B cell (primary cell): ENCODE data around the gene GALK1. TPM values are rescaled to one million over a fixed set of nuclear protein-coding genes. Genes with fewer than 3 reads are reported as not detected.

Experiments
- ATAC-seq: fragments of 200-7000 bp; cut with Tn5 transposase; one replicate; pipeline ENCODE4 v1.10.0; 2021; ENCODE audit warnings: low read depth, mild to moderate bottlenecking, moderate number of reproducible peaks, moderate library complexity
- CTCF ChIA-PET: fragments of 350-600 bp; sonication (Branson Sonifier 250); formaldehyde crosslinking; loops from one replicate; lab custom pipeline; 2021; ENCODE audit warnings: antibody characterized with exemption, inconsistent platforms; lab: Charles Lee
- POLR2A ChIA-PET: fragments of 350-600 bp; sonication (Branson Sonifier 250); formaldehyde crosslinking; loops from one replicate; lab custom pipeline; 2021; ENCODE audit warnings: antibody characterized with exemption; lab: Charles Lee
- DNase-seq: peaks from one replicate; pipeline ENCODE4 v3.0.0; 2013
- H2AFZ ChIP-seq: 2 replicates; pipeline ENCODE4 v1.6.1; 2012; ENCODE audit warnings: mild to moderate bottlenecking, low read depth, low read length; ENCODE audit not compliant: insufficient read depth, poor library complexity, severe bottlenecking
- H3K27ac ChIP-seq, 2 donors: 1 replicate in 1 of 2; 2 replicates in 1 of 2; pipeline ENCODE4 v1.5.1; 2012 to 2013; ENCODE audit warnings: low read length in 2 of 2, mild to moderate bottlenecking in 2 of 2, moderate library complexity in 1 of 2
- H3K27me3 ChIP-seq, 4 experiments: fragments of 200-600 bp in 1 of 4; sonication (generic) in 1 of 4; replicated peaks in 1 of 4; 1 replicate in 2 of 4; 2 replicates in 2 of 4; pipeline versions ENCODE4 v1.6.1 to v1.7.0; 2013 to 2016; ENCODE audit warnings: low read length in 3 of 4, mild to moderate bottlenecking in 2 of 4, mixed read lengths in 1 of 4, moderate library complexity in 1 of 4; ENCODE audit not compliant: insufficient read depth in 4 of 4, control insufficient read depth in 3 of 4; ENCODE audit errors: control extremely low read depth in 1 of 4
- H3K36me3 ChIP-seq, 2 experiments: replicated peaks in 1 of 2; 1 replicate in 1 of 2; 2 replicates in 1 of 2; pipeline versions ENCODE4 v1.6.1 to v1.7.1; 2013; ENCODE audit warnings: low read length in 1 of 2; ENCODE audit not compliant: insufficient read depth in 2 of 2, control insufficient read depth in 1 of 2; ENCODE audit errors: control extremely low read depth in 1 of 2, extremely low read depth in 1 of 2
- H3K4me1 ChIP-seq, 2 donors: fragments of 200-600 bp in 1 of 2; sonication (generic) in 1 of 2; 1 replicate in 1 of 2; 2 replicates in 1 of 2; pipeline versions ENCODE4 v1.5.1 to v1.6.1; 2013 to 2017; ENCODE audit warnings: low read length in 2 of 2; ENCODE audit not compliant: control insufficient read depth in 2 of 2, insufficient read depth in 2 of 2
- H3K4me2 ChIP-seq: replicated peaks from 2 replicates; pipeline ENCODE3; 2012; ENCODE audit warnings: mild to moderate bottlenecking, low read depth, low read length; ENCODE audit not compliant: poor library complexity, severe bottlenecking
- H3K4me3 ChIP-seq, 5 experiments: fragments of 200-600 bp in 1 of 5; sonication (generic) in 1 of 5; 1 replicate in 3 of 5; 2 replicates in 2 of 5; pipeline versions ENCODE4 v1.5.1 to v1.7.0; 2011 to 2016; ENCODE audit warnings: low read length in 4 of 5, mild to moderate bottlenecking in 4 of 5, low read depth in 2 of 5, control low read depth in 1 of 5, moderate library complexity in 1 of 5; ENCODE audit not compliant: insufficient read depth in 1 of 5; ENCODE audit errors: control extremely low read depth in 1 of 5, extremely low read depth in 1 of 5
- H3K79me2 ChIP-seq: fragments of 200-600 bp; sonication (generic); one replicate; pipeline ENCODE4 v1.6.0; 2016; ENCODE audit warnings: low read length; ENCODE audit not compliant: control insufficient read depth, insufficient read depth
- H3K9ac ChIP-seq: fragments of 200-600 bp; sonication (generic); 2 replicates; pipeline ENCODE4 v1.6.1; 2017; ENCODE audit warnings: mild to moderate bottlenecking, low read length, moderate library complexity
- H3K9me3 ChIP-seq, 3 donors: one replicate each; pipeline versions ENCODE4 v1.6.1 to v1.7.1; 2013; ENCODE audit warnings: low read length in 2 of 3; ENCODE audit not compliant: control insufficient read depth in 2 of 3, insufficient read depth in 1 of 3; ENCODE audit errors: control extremely low read depth in 1 of 3
- H4K20me1 ChIP-seq: 2 replicates; pipeline ENCODE4 v1.6.0; 2012; ENCODE audit warnings: mild to moderate bottlenecking, low read length; ENCODE audit not compliant: insufficient read depth, control insufficient read depth, poor library complexity, severe bottlenecking
- H3K27ac Mint-ChIP-seq: one replicate; pipeline ENCODE4 v1.8.0; 2021; ENCODE audit warnings: mixed read lengths
- H3K27me3 Mint-ChIP-seq: one replicate; pipeline ENCODE4 v1.8.0; 2021; ENCODE audit warnings: mixed read lengths
- H3K4me1 Mint-ChIP-seq: one replicate; pipeline ENCODE4 v1.8.0; 2021; ENCODE audit warnings: mixed read lengths
- H3K4me3 Mint-ChIP-seq: one replicate; pipeline ENCODE4 v1.8.0; 2021; ENCODE audit warnings: mixed read lengths
- H3K9me3 Mint-ChIP-seq: one replicate; pipeline ENCODE4 v1.8.0; 2022; ENCODE audit warnings: mixed read lengths; ENCODE audit not compliant: insufficient read depth
- CTCF ChIP-seq: fragments of 200-600 bp; IDR thresholded peaks from one replicate; pipeline ENCODE4 v1.8.0; 2022; ENCODE audit warnings: antibody characterized with exemption, mild to moderate bottlenecking
- EZH2 ChIP-seq: IDR thresholded peaks from 2 replicates; pipeline ENCODE4 v1.6.1; 2012; ENCODE audit warnings: borderline replicate concordance, low read depth, mild to moderate bottlenecking, moderate library complexity, low read length; ENCODE audit not compliant: insufficient read depth, poor library complexity, severe bottlenecking
- WGBS: methylation state at CpG from one replicate; pipeline ENCODE4 v1.1.5; 2013; ENCODE audit warnings: missing lambda C conversion rate; ENCODE audit not compliant: insufficient coverage; 5-methylcytosine and 5-hydroxymethylcytosine counted together
- intact Hi-C: fragments of 100-400 bp; cut with micrococcal nuclease; formaldehyde crosslinking; loops from one replicate; pipeline ENCODE4 v1.10.0; 2022
- polyA plus RNA-seq: library from polyadenylated mRNA; depleted of rRNA; stranded (reverse); fragments of >200 nt; gene quantifications from 2 replicates; pipeline ENCODE4 v1.2.3, GENCODE V29; 2012
- total RNA-seq, 2 donors: library from RNA; stranded (reverse); fragments of 120-200 nt in 1 of 2; gene quantifications; 1 replicate in 1 of 2; 2 replicates in 1 of 2; pipeline versions ENCODE4 v1.2.3 to v1.2.4, GENCODE V29; 2013 to 2022

The GALK1 gene
- total and polyA plus RNA-seq, 2 donors (not counting 1 experiment from before 2014, with no cell fraction given) = 29.8 to 37.4 TPM

DNA sequence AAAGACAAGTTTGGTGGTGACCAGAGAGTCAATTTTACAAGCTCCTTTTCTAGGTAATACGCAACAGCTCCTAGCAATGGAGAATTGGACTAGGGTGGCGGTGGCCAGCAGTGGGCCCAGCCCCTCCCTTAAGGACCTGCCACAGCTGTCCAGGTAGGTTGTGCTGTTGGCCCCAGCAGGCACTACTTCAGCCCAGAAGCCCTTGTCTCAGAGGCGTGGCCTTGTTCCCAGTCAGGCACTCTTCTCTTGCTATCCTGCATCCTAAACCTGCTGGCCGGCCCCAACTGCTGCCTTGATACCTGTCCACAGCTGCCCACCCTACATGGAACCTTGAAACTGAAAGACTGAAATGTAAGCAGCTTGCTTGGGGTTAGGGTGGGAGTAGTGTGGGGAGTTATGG lies 989 bp upstream of the GALK1 start:
- Histone ChIP-seq H3K9ac (no peak overlapping the region), H3K9me3 (no peaks in the 10 kb centered on the region), H3K4me3 (no peak overlapping the region), H3K36me3 (no peaks in the 10 kb centered on the region), H3K27ac (no peak overlapping the region), H3K27me3 (no peaks in the 10 kb centered on the region), H4K20me1 (peaks cover 15% of the 10 kb centered on the region), H3K4me2 (no peak overlapping the region), H2AFZ (no peak overlapping the region), H3K4me1 (peaks cover 14 to 23% of the 10 kb centered on the region in 2 donors), H3K79me2 (no peaks in the 10 kb centered on the region)
- DNase-seq (peak; percentile 35), ATAC-seq (no peak)
- Mint-ChIP-seq H3K4me1 (peaks cover 18% of the 10 kb centered on the region), H3K27me3 (no peaks in the 10 kb centered on the region), H3K27ac (peak overlapping the region; percentile 83), H3K9me3 (no peaks in the 10 kb centered on the region), H3K4me3 (peak overlapping the region; percentile 52)
- intact Hi-C loops = loop anchor here (1.0 to 10.0 kb wide), 4 partner anchors 13 to 251 kb away; partner anchors contain the start of genes CASKIN2, TSEN54 and UNK
- 89% methylated on average over 3 of the region's 4 CpGs for WGBS
- TF ChIP-seq CTCF = no peak
- no peak for TF ChIP-seq EZH2
- ChIA-PET CTCF (interaction anchor here (0.7 to 5.5 kb wide), 18 partner anchors 11 to 1142 kb away, joined by 3 to 87 read pairs (median 12); partner anchors contain the start of genes CD300E, SMIM5, TRIM47 and TRIM65), POLR2A (interaction anchor here (0.7 to 3.7 kb wide), 6 partner anchors 11 to 90 kb away, joined by 3 to 78 read pairs (median 5); partner anchors contain the start of gene WBP2)

GRCh38 chr17:75764417-75764710 lies 628 bp downstream of the GALK1 start:
- CTCF ChIA-PET = interaction anchor here (1.0 to 5.5 kb wide), 20 partner anchors 11 to 242 kb away, joined by 3 to 87 read pairs (median 12); partner anchors contain the start of genes SMIM5, TRIM47, TRIM65 and UNC13D
- Histone ChIP-seq H3K4me3 (peak overlapping the region; percentile 38 to 88 (median 83)), H3K27me3 (no peaks in the 10 kb centered on the region), H2AFZ (peak overlapping the region; percentile 97), H3K79me2 (peaks cover 3% of the 10 kb centered on the region), H3K9me3 (no peaks in the 10 kb centered on the region), H3K27ac (peak overlapping the region; percentile 15 to 72), H3K4me2 (peak overlapping the region; percentile 100), H4K20me1 (peaks cover 15% of the 10 kb centered on the region), H3K36me3 (no peaks in the 10 kb centered on the region), H3K9ac (peak overlapping the region; percentile 91), H3K4me1 (peaks cover 14 to 23% of the 10 kb centered on the region in 2 donors)
- POLR2A ChIA-PET = interaction anchor here (0.6 to 3.7 kb wide), 10 partner anchors 10 to 237 kb away, joined by 3 to 78 read pairs (median 5); partner anchors contain the start of gene WBP2
- Mint-ChIP-seq H3K9me3 (no peaks in the 10 kb centered on the region), H3K27me3 (no peaks in the 10 kb centered on the region), H3K4me3 (peak overlapping the region; percentile 85), H3K27ac (peak overlapping the region; percentile 78), H3K4me1 (peaks cover 18% of the 10 kb centered on the region)
- no peak for ATAC-seq
- WGBS = 10% methylated on average over 14 of the region's 14 CpGs
- no peak for DNase-seq
- TF ChIP-seq CTCF (no peak), EZH2 (no peak)
- intact Hi-C loops = loop anchor here (1.0 to 10.0 kb wide), 2 partner anchors 91 to 250 kb away; partner anchors contain the start of genes CASKIN2, TSEN54 and WBP2
